Coronary artery (tissue), 2 donors: ENCODE data around the gene SIGLEC7.

Experiments
- DNase-seq: peaks from one replicate; pipeline ENCODE4 v3.0.0-alpha.2; 2017; ENCODE audit warnings: low spot score
- H3K27ac ChIP-seq, 2 donors: fragments of 200-600 bp; sonication (generic); one replicate each; pipeline ENCODE4 v1.5.1; 2016 to 2019
- H3K4me3 ChIP-seq: fragments of 200-600 bp; sonication (generic); 2 replicates; pipeline ENCODE4 v1.5.1; 2016; ENCODE audit warnings: mild to moderate bottlenecking, moderate library complexity
- CTCF ChIP-seq: fragments of 200-600 bp; sonication (generic); IDR thresholded peaks from one replicate; pipeline ENCODE4 v1.5.1; 2019; ENCODE audit warnings: antibody characterized with exemption

Gene SIGLEC7

GRCh38 chr19:51107406-51108065 is 34.6 kb upstream of the SIGLEC7 start:
- peak overlapping the region; percentile 2 to 67 for H3K27ac ChIP-seq

GRCh38 chr19:51108066-51108804 is 33.9 kb upstream of the SIGLEC7 start, which contains the start of gene CTU1:
Gene CTU1 (minus strand): TSS chr19:51108409. CDS start chr19:51104569, 3,840 bp downstream.
- H3K27ac ChIP-seq: peak within 1 kb of the TSS; percentile 23 to 72
- peak; percentile 99 for DNase-seq
- TF ChIP-seq CTCF: no peak
- peak within 1 kb of the TSS; percentile 83 for H3K4me3 ChIP-seq

More at GRCh38 chr19:51107406-51108065, 34.6 kb upstream of the SIGLEC7 start:
- DNase-seq: no peak
- TF ChIP-seq CTCF: no peak
- peak overlapping the region; percentile 83 for H3K4me3 ChIP-seq

GRCh38 chr19:51108805-51109146 is 33.3 kb upstream of the SIGLEC7 start:
- no peak for TF ChIP-seq CTCF
- peak overlapping the region; percentile 83 for H3K4me3 ChIP-seq
- peak overlapping the region; percentile 23 to 72 for H3K27ac ChIP-seq
- no peak for DNase-seq

- DNase-seq: no peak
- Histone ChIP-seq H3K27ac (no peak overlapping the region), H3K4me3 (no peak overlapping the region)
- TF ChIP-seq CTCF: no peak
Observed at GRCh38 chr19:51110666-51110971, 31.5 kb upstream of the SIGLEC7 start.

- TF ChIP-seq CTCF: no peak
- DNase-seq: no peak
- Histone ChIP-seq H3K27ac (no peak overlapping the region), H3K4me3 (no peak overlapping the region)
Observed at GRCh38 chr19:51111606-51112005, 30.5 kb upstream of the SIGLEC7 start.

- Histone ChIP-seq H3K4me3 (no peak overlapping the region), H3K27ac (no peak overlapping the region)
- no peak for TF ChIP-seq CTCF
- no peak for DNase-seq
Observed at GRCh38 chr19:51114087-51114729, 27.9 kb upstream of the SIGLEC7 start.
